HG02610 (cell line): Measurements from ENCODE around the gene HFE.
"Not testable (repeated sequence)": the region's sequence is repeated elsewhere in the genome, so short reads cannot be mapped to it uniquely, and the experiment has no call there.

ENCODE experiments used
- ATAC-seq: cut with Tn5 transposase; IDR thresholded peaks from one replicate; pipeline ENCODE4 v1.9.1; 2021; ENCODE audit warnings: mild to moderate bottlenecking, moderate library complexity; ENCODE audit not compliant: unreplicated experiment

The HFE gene

DNA sequence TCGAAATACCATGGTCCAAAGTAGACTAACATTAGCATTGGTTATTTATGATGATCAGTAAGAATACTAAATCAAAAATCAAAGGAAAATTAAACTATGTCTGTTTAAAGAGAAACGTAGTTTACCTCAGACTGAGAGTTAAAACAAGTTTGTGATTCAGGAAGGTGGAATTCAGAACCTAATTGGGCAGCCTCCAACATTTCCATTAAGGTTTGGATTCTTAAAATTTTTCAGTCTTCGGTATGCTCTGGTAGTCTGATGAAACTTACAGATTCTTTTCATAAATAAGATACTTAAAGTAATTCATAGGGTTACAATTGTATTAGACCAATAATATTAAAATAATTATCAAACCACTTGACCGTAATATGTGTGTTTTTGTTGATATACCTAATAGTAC, 18.6 kb downstream of the HFE start:
- no peak for ATAC-seq

- ATAC-seq = no peak
Observed at GRCh38 chr6:26107935-26108334, 20.7 kb downstream of the HFE start.

DNA sequence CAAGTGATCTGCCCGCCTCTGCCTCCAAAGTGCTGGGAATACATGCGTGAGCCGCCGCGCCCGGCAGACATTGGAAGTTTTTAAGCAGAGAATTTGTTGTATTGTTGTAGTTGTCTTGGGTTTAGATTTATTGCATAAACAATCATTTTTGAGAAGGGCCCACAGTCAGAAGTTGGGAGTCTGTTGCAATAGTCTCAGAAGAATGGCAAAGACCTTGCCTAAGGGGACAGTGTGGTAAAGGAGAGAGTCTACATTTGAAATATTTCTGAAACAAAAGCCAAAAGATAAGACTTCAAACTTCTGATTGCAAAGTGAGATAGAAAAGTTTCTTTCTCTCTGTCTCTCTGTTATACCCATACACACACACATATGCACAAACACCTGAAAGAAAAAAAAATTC, 22.5 kb downstream of the HFE start:
- ATAC-seq = no peak

DNA sequence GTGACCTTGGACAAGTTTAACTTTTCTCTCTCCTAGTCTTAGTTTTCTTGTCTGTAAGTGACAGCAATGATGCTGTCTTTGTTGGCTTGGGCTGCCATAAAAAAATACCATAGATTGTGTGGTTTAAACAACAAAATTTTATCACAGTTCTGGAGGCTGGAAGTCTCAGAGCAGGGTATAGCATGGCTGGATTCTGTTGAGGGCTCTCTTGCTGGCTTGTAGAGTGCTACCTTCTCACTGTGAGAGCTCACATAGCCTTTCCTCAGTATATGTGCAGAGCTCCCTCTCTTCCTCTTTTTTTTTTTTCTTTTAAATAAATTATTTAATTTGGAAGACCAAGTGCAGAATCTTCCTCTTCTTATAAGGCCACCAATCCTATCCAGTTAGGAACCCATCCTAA, 26.3 kb downstream of the HFE start:
- ATAC-seq = no peak

DNA sequence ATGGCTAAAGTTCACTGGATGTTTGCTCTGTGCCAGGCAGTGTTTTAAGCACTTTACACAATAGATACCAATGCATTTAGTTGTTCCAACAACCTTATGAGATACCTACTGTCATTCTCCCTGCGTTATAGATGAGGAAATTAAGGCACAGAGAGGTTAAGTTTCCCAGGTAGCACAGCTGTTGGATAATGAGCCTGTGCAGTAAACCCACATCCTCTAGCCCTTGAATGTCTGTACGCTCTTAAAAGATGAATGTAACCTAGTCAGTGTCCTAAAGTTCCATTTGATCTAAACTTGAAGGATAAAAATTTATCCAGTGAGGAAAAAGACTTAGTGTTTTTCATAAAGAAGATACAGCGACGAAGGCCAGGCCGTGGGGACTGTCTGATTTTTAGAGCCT, 28.0 kb downstream of the HFE start:
- ATAC-seq = no peak

DNA sequence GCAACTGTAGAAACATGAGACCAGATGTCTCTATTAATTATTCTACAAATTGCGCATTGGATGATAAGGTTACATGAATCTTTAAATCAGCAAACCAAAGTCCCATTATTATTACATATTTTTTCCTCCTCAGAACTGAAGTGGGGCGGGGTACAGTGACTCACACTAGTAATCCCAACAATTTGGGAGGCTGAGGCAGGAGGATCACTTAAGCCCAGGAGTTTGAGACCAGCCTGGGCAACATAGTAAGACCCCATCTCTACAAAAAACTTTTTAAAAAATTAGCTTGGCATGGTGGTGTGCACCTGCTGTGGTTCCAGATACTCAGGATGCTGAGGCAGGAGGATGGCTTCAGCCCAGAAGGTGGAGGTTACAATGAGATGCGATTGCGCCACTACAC, 29.0 kb downstream of the HFE start:
- no peak for ATAC-seq

DNA sequence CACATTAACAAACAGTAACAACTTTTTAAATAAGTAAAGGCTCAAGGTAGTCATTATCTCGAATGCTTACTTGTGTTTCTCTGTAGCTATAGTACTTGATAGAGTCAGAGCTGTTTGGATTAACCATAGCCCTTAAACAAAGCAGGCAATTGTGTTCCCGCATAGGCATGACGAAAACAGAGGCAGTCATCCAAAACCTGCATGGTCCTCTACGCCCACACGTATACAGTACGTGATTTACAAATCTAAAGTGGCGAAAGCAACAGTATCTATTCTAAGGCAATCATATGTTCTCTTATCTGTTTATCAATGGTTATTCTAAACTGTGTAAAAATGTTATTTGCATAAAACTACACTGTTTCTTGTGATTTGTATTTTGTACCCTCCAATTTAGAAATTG, 31.8 kb downstream of the HFE start:
- no peak for ATAC-seq

GRCh38 chr6:26120115-26120514, 32.9 kb downstream of the HFE start:
- ATAC-seq = not testable (repeated sequence)

GRCh38 chr6:26120807-26121140, 33.5 kb downstream of the HFE start:
- no peak for ATAC-seq

GRCh38 chr6:26121141-26122004, 34.1 kb downstream of the HFE start:
- no peak for ATAC-seq

DNA sequence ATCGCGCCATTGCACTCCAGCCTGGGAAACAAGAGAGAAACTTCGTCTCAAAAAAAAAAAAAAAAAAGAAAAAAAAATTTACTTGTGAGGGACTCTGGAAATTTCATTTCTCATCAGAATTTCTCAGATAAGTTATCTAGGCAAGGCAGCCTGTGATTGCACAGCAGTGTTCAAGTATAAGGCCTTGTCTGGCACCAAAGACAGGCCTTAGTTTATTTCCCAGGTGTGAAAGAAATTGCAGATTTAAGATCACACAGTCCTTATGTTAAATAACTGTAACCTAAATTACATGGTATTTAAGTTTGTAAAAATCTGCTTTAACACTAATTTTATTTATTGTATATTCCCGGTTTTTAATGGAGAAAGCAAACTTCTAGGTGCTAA, 34.8 kb downstream of the HFE start:
- ATAC-seq = no peak

- ATAC-seq = no peak
Observed at GRCh38 chr6:26122402-26122792, 35.2 kb downstream of the HFE start.

- ATAC-seq = peak; percentile 56
Observed at GRCh38 chr6:26122793-26123674, 35.8 kb downstream of the HFE start.

GRCh38 chr6:26123675-26123946, 36.4 kb downstream of the HFE start:
- no peak for ATAC-seq

DNA sequence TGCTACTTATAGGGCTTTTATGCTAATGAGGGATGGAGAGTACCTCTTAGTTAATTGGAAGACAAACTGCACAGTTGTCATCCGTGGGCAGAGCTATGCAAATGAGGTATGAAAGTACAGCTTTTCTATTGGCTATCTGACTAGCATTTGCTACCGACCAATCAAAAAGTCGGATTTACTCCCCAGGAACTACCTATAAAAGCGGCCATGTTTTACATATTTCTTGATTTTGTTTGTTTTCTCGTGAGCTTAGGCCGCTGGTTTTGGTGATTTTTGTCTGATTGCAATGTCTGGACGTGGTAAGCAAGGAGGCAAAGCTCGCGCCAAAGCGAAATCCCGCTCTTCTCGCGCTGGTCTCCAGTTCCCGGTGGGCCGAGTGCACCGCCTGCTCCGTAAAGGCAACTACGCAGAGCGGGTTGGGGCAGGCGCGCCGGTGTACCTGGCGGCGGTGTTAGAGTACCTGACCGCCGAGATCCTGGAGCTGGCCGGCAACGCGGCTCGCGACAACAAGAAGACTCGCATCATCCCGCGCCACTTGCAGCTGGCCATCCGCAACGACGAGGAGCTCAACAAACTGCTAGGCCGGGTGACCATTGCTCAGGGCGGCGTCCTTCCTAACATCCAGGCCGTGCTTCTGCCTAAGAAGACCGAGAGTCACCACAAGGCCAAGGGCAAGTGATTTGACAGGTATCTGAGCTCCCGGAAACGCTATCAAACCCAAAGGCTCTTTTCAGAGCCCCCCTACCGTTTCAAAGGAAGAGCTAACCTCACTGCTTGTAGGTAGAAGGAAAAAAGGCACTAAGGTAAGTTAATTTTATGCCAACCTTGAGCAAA, 36.9 kb downstream of the HFE start:
- ATAC-seq = peak; percentile 80

GRCh38 chr6:26124781-26125685, 37.8 kb downstream of the HFE start:
- ATAC-seq = no peak

- ATAC-seq = no peak
Observed at GRCh38 chr6:26126394-26127235, 39.4 kb downstream of the HFE start.

- no peak for ATAC-seq
Observed at GRCh38 chr6:26128013-26128771, 41.0 kb downstream of the HFE start.

GRCh38 chr6:26129656-26130055, 42.4 kb downstream of the HFE start:
- ATAC-seq = no peak
